ENCODE results near the gene ABCA3. TPM values are rescaled to one million over a fixed set of nuclear protein-coding genes. Genes with fewer than 3 reads are reported as not detected.
A peak's percentile ranks its signal among the peaks of the same experiment; 100 is the strongest.
"Not testable (repeated sequence)": the region's sequence is repeated elsewhere in the genome, so short reads cannot be mapped to it uniquely, and the experiment has no call there.

Gene ABCA3
- total RNA-seq, 1 donor = 1.4 TPM

GRCh38 chr16:2242598-2242997 is 97.9 kb downstream of the ABCA3 start:
- Histone ChIP-seq H3K9me3 (ENCODE audit: low read depth, low read length) (no peaks in the 10 kb centered on the region), H3K27me3 (ENCODE audit: insufficient read depth, low read length) (no peaks in the 10 kb centered on the region), H3K36me3 (ENCODE audit: insufficient read depth, low read length) (peaks cover 37% of the 10 kb centered on the region), H4K20me1 (ENCODE audit: insufficient read depth, low read length) (peaks cover 8% of the 10 kb centered on the region), H3K4me1 (ENCODE audit: insufficient read depth, low read length) (no peaks in the 10 kb centered on the region), H3K4me2 (ENCODE audit: insufficient read depth, low read length) (no peak overlapping the region), H3K4me3 (ENCODE audit: insufficient read depth, low read length) (no peak overlapping the region), H3K27ac (ENCODE audit: low read depth, low read length) (no peak overlapping the region), H3K79me2 (ENCODE audit: insufficient read depth, low read length) (no peaks in the 10 kb centered on the region), H2AFZ (ENCODE audit: low read length) (no peak overlapping the region)
- DNase-seq (ENCODE audit: insufficient read length, low spot score, missing footprints) = peak; percentile 86
- no peak for TF ChIP-seq CTCF (IDR thresholded peaks at IDR 0.05; ENCODE audit: extremely low read depth, low read depth, low read length)

- H3K9me3 ChIP-seq (ENCODE audit: low read depth, low read length); H3K4me1 ChIP-seq (ENCODE audit: insufficient read depth, low read length); H3K4me3 ChIP-seq (ENCODE audit: insufficient read depth, low read length); DNase-seq (ENCODE audit: insufficient read length, low spot score, missing footprints); H2AFZ ChIP-seq (ENCODE audit: low read length); H3K79me2 ChIP-seq (ENCODE audit: insufficient read depth, low read length); H3K27ac ChIP-seq (ENCODE audit: low read depth, low read length); H3K4me2 ChIP-seq (ENCODE audit: insufficient read depth, low read length): not testable (repeated sequence)
- peaks cover 19% of the 10 kb centered on the region for H4K20me1 ChIP-seq (ENCODE audit: insufficient read depth, low read length)
- H3K36me3 ChIP-seq (ENCODE audit: insufficient read depth, low read length) = peaks cover 28% of the 10 kb centered on the region
- peaks cover 13% of the 10 kb centered on the region for H3K27me3 ChIP-seq (ENCODE audit: insufficient read depth, low read length)
Measured at GRCh38 chr16:2240331-2240730, 100.2 kb downstream of the ABCA3 start.

GRCh38 chr16:2238838-2239675 is 101.5 kb downstream of the ABCA3 start:
- no peak overlapping the region for H2AFZ ChIP-seq (ENCODE audit: low read length)
- DNase-seq (ENCODE audit: insufficient read length, low spot score, missing footprints) = peak; percentile 95
- no peak overlapping the region for H3K4me3 ChIP-seq (ENCODE audit: insufficient read depth, low read length)
- H3K27me3 ChIP-seq (ENCODE audit: insufficient read depth, low read length) = peaks cover 13% of the 10 kb centered on the region
- H3K9me3 ChIP-seq (ENCODE audit: low read depth, low read length) = no peaks in the 10 kb centered on the region
- H3K79me2 ChIP-seq (ENCODE audit: insufficient read depth, low read length) = no peaks in the 10 kb centered on the region
- peaks cover 6% of the 10 kb centered on the region for H3K4me1 ChIP-seq (ENCODE audit: insufficient read depth, low read length)
- peaks cover 30% of the 10 kb centered on the region for H3K36me3 ChIP-seq (ENCODE audit: insufficient read depth, low read length)
- no peak overlapping the region for H3K27ac ChIP-seq (ENCODE audit: low read depth, low read length)
- H4K20me1 ChIP-seq (ENCODE audit: insufficient read depth, low read length) = peaks cover 21% of the 10 kb centered on the region
- no peak overlapping the region for H3K4me2 ChIP-seq (ENCODE audit: insufficient read depth, low read length)
- no peak for TF ChIP-seq CTCF (IDR thresholded peaks at IDR 0.05; ENCODE audit: extremely low read depth, low read depth, low read length)

GRCh38 chr16:2238150-2238837 is 102.2 kb downstream of the ABCA3 start:
- peaks cover 30% of the 10 kb centered on the region for H3K36me3 ChIP-seq (ENCODE audit: insufficient read depth, low read length)
- no peaks in the 10 kb centered on the region for H3K9me3 ChIP-seq (ENCODE audit: low read depth, low read length)
- peaks cover 18% of the 10 kb centered on the region for H4K20me1 ChIP-seq (ENCODE audit: insufficient read depth, low read length)
- peak; percentile 72 for DNase-seq (ENCODE audit: insufficient read length, low spot score, missing footprints)
- H3K79me2 ChIP-seq (ENCODE audit: insufficient read depth, low read length) = no peaks in the 10 kb centered on the region
- TF ChIP-seq CTCF (IDR thresholded peaks at IDR 0.05; ENCODE audit: extremely low read depth, low read depth, low read length) = no peak
- H3K27ac ChIP-seq (ENCODE audit: low read depth, low read length) = no peak overlapping the region
- no peak overlapping the region for H3K4me3 ChIP-seq (ENCODE audit: insufficient read depth, low read length)
- peaks cover 13% of the 10 kb centered on the region for H3K27me3 ChIP-seq (ENCODE audit: insufficient read depth, low read length)
- H3K4me1 ChIP-seq (ENCODE audit: insufficient read depth, low read length) = peaks cover 6% of the 10 kb centered on the region
- no peak overlapping the region for H3K4me2 ChIP-seq (ENCODE audit: insufficient read depth, low read length)
- no peak overlapping the region for H2AFZ ChIP-seq (ENCODE audit: low read length)
